Measurements from ENCODE around the gene SERBP1.
"Not testable (repeated sequence)": the region's sequence is repeated elsewhere in the genome, so short reads cannot be mapped to it uniquely, and the experiment has no call there.

Gene SERBP1

GRCh38 chr1:67405473-67406245 is 24.5 kb downstream of the SERBP1 start:
- DNase-seq (ENCODE audit: low spot score): no peak

GRCh38 chr1:67404212-67404620 is 26.0 kb downstream of the SERBP1 start:
- no peak for DNase-seq (ENCODE audit: low spot score)

GRCh38 chr1:67401443-67401842 is 28.8 kb downstream of the SERBP1 start:
- no peak for DNase-seq (ENCODE audit: low spot score)

GRCh38 chr1:67400029-67400786 is 30.0 kb downstream of the SERBP1 start:
- DNase-seq (ENCODE audit: low spot score): not testable (repeated sequence)

- no peak for DNase-seq (ENCODE audit: low spot score)
Measured at GRCh38 chr1:67399199-67399993, 30.8 kb downstream of the SERBP1 start.

GRCh38 chr1:67394548-67394947 is 35.7 kb downstream of the SERBP1 start:
- no peak for DNase-seq (ENCODE audit: low spot score)

GRCh38 chr1:67393737-67394136 is 36.5 kb downstream of the SERBP1 start:
- DNase-seq (ENCODE audit: low spot score): no peak

GRCh38 chr1:67393240-67393639 is 37.0 kb downstream of the SERBP1 start:
- no peak for DNase-seq (ENCODE audit: low spot score)

GRCh38 chr1:67390041-67390887 is 39.9 kb downstream of the SERBP1 start:
- no peak for DNase-seq (ENCODE audit: low spot score)

- DNase-seq (ENCODE audit: low spot score): no peak
Measured at GRCh38 chr1:67383999-67384638, 46.1 kb downstream of the SERBP1 start.

- no peak for DNase-seq (ENCODE audit: low spot score)
Measured at GRCh38 chr1:67382292-67382691, 47.9 kb downstream of the SERBP1 start.

- DNase-seq (ENCODE audit: low spot score): no peak
Measured at GRCh38 chr1:67381154-67381553, 49.0 kb downstream of the SERBP1 start.

- no peak for DNase-seq (ENCODE audit: low spot score)
Measured at GRCh38 chr1:67377253-67377652, 52.9 kb downstream of the SERBP1 start.

GRCh38 chr1:67376381-67376780 is 53.8 kb downstream of the SERBP1 start:
- no peak for DNase-seq (ENCODE audit: low spot score)

GRCh38 chr1:67372898-67373297 is 57.3 kb downstream of the SERBP1 start:
- no peak for DNase-seq (ENCODE audit: low spot score)

- no peak for DNase-seq (ENCODE audit: low spot score)
Measured at GRCh38 chr1:67372136-67372535, 58.1 kb downstream of the SERBP1 start.

GRCh38 chr1:67371681-67372080 is 58.5 kb downstream of the SERBP1 start:
- no peak for DNase-seq (ENCODE audit: low spot score)

- no peak for DNase-seq (ENCODE audit: low spot score)
Measured at GRCh38 chr1:67371043-67371442, 59.2 kb downstream of the SERBP1 start.

- no peak for DNase-seq (ENCODE audit: low spot score)
Measured at GRCh38 chr1:67368046-67368514, 62.1 kb downstream of the SERBP1 start.

GRCh38 chr1:67367370-67368045 is 62.7 kb downstream of the SERBP1 start:
- no peak for DNase-seq (ENCODE audit: low spot score)
